Testis (tissue), 2 donors: Measurements from ENCODE around the gene ZFYVE28.

Experiments used
- CTCF ChIP-seq, 3 experiments: fragments of 450-650 bp in 2 of 3; fragments of 200-600 bp in 1 of 3; sonication (generic) in 1 of 3; IDR thresholded peaks; one replicate each; pipeline ENCODE4 v1.5.1; 2016 to 2019; ENCODE audit warnings: antibody characterized with exemption in 3 of 3, mild to moderate bottlenecking in 2 of 3, moderate library complexity in 1 of 3
- POLR2A ChIP-seq: fragments of 450-650 bp; IDR thresholded peaks from one replicate; pipeline ENCODE4 v1.6.1; 2017; ENCODE audit warnings: antibody characterized with exemption, mild to moderate bottlenecking, moderate library complexity

GRCh38 chr4:2251795-2252529, 166.5 kb downstream of the ZFYVE28 start:
- TF ChIP-seq CTCF (IDR thresholded peaks at IDR 0.05): no peak
- TF ChIP-seq POLR2A: no peak
